ENCODE results near the gene ZNF117. TPM values are rescaled to one million over a fixed set of nuclear protein-coding genes. Genes with fewer than 3 reads are reported as not detected.

Gene ZNF117
- total and polyA plus RNA-seq, 2 of the 8 experiments (the other 6 are each of a cell fraction or from before 2014, with no cell fraction given) = 2.9 to 13.0 TPM

DNA sequence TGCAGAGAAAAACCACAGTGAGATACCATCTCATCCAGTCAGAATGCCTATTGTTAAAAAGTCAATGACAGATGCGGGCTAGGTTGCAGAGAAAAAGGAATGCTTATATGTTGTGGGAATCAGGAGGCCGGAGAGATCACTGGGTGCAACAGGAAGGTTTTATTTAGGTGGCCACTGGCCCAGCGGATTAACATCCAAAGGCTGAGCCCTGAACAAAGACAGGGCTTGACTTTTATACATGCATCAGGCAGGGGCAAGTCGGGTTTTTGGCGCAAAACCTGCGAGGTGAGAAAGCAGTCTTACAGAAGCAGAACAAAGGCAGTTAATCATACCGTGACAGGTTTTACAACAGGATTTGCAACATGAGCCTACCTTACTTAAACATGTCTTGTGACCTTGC, 620 bp downstream of the ZNF117 start:
- Histone ChIP-seq H4K20me1 (replicated peaks in 1 of 2; ENCODE audit: control insufficient read depth in 1 of 2, insufficient read depth in 2 of 2, low read length in 2 of 2) (no peaks in the 10 kb centered on the region), H4K8ac (ENCODE audit: extremely low read depth, insufficient read depth, low read length) (no peak overlapping the region), H3K4ac (replicated peaks; ENCODE audit: insufficient read length, low read depth, low read length) (no peak overlapping the region), H2BK120ac (replicated peaks; ENCODE audit: low read depth, low read length) (no peak overlapping the region), H3K27ac (ENCODE audit: low read depth, low read length) (no peak overlapping the region), H3K79me2 (ENCODE audit: control insufficient read depth in 1 of 2, insufficient read depth in 2 of 2, low read length in 2 of 2) (no peaks in the 10 kb centered on the region), H2BK15ac (ENCODE audit: low read length) (no peak overlapping the region), H3K4me3 (ENCODE audit: extremely low read depth in 1 of 4, insufficient read depth in 2 of 4, low read depth in 3 of 4, low read length in 4 of 4) (no peak overlapping the region), H3K9ac (replicated peaks in 1 of 4; ENCODE audit: extremely low read depth in 1 of 4, low read depth in 3 of 4, low read length in 3 of 4) (no peak overlapping the region), H3K79me1 (ENCODE audit: low read depth, low read length) (no peaks in the 10 kb centered on the region; the same call in 1 of the 2 replicates), H3K4me2 (ENCODE audit: insufficient read depth in 1 of 2, low read depth in 2 of 2, low read length in 2 of 2) (no peak overlapping the region), H3K4me1 (replicated peaks in 1 of 4; ENCODE audit: control insufficient read depth in 3 of 4, insufficient read depth in 4 of 4, low read length in 3 of 4) (no peaks in the 10 kb centered on the region), H3K36me3 (ENCODE audit: control insufficient read depth in 2 of 4, insufficient read depth in 4 of 4, low read length in 3 of 4) (peaks cover 2 to 31% (median 6%) of the 10 kb centered on the region in 4 experiments; a peak in 6 of 8 replicates), H2AFZ (ENCODE audit: low read length) (no peak overlapping the region), H2BK12ac (ENCODE audit: low read depth, low read length) (no peak overlapping the region), H3K23me2 (ENCODE audit: low read depth, low read length) (no peaks in the 10 kb centered on the region), H3K14ac (ENCODE audit: insufficient read length) (no peak overlapping the region), H2BK5ac (ENCODE audit: low read depth, low read length) (no peak overlapping the region), H2AK5ac (ENCODE audit: low read depth, low read length) (no peak overlapping the region), H4K5ac (ENCODE audit: insufficient read length, low read depth, low read length) (no peak overlapping the region), H4K91ac (replicated peaks; ENCODE audit: insufficient read length, low read length) (no peak overlapping the region), H3K18ac (ENCODE audit: extremely low read depth, low read length) (no peak overlapping the region), H3K9me3 (ENCODE audit: insufficient read depth in 2 of 2, low read depth in 1 of 2, low read length in 1 of 2) (peaks cover 38 to 39% of the 10 kb centered on the region in 2 experiments), H3K56ac (replicated peaks; ENCODE audit: insufficient read length, low read depth, low read length) (no peak overlapping the region), H3K23ac (ENCODE audit: insufficient read length) (no peak overlapping the region), H2BK20ac (ENCODE audit: low read length) (no peak overlapping the region), H3K27me3 (replicated peaks in 1 of 4; ENCODE audit: control insufficient read depth in 3 of 4, extremely low read depth in 1 of 4, insufficient read depth in 3 of 4, low read length in 3 of 4) (no peaks in the 10 kb centered on the region)
- 93% methylated on average over 7 of the region's 7 CpGs; no CpG with 5 or more reads in 1 of the 2 experiments for WGBS, 2 experiments (ENCODE audit: extremely low coverage in 1 of 2, insufficient coverage in 1 of 2, insufficient read length in 1 of 2, insufficient replicate concordance in 2 of 2, low coverage in 1 of 2, low lambda C conversion rate in 2 of 2, missing lambda C conversion rate in 1 of 2)
- DNase-seq (ENCODE audit: low read depth in 1 of 2, low spot score in 2 of 2) (no peak), FAIRE-seq (no peak)
- ChIA-PET POLR2A (ENCODE audit: partially characterized antibody) (no interaction called here), CTCF (ENCODE audit: partially characterized antibody) (interaction anchor here (0.6 to 0.9 kb wide), 2 partner anchors 10 to 11 kb away, joined by 3 read pairs; no protein-coding TSS in a partner anchor)
- TF ChIP-seq KDM4A (IDR thresholded peaks at IDR 0.05; ENCODE audit: low read depth, low read length, severe bottlenecking) (no peak), RFX5 (IDR thresholded peaks at IDR 0.05; ENCODE audit: borderline replicate concordance, low read depth, low read length) (no peak), CHD2 (IDR thresholded peaks at IDR 0.05; ENCODE audit: low read length) (no peak)
